AG20443 (cell line): ENCODE measurements around the gene POU3F1.

Experiments
- DNase-seq: peaks from one replicate; pipeline ENCODE4 v3.0.0; 2012; ENCODE audit warnings: low spot score, mixed read lengths

The POU3F1 gene

GRCh38 chr1:38028105-38028591 is 18.4 kb downstream of the POU3F1 start:
- DNase-seq = no peak

- no peak for DNase-seq
Measured at GRCh38 chr1:38027201-38028104, 19.1 kb downstream of the POU3F1 start.

DNA sequence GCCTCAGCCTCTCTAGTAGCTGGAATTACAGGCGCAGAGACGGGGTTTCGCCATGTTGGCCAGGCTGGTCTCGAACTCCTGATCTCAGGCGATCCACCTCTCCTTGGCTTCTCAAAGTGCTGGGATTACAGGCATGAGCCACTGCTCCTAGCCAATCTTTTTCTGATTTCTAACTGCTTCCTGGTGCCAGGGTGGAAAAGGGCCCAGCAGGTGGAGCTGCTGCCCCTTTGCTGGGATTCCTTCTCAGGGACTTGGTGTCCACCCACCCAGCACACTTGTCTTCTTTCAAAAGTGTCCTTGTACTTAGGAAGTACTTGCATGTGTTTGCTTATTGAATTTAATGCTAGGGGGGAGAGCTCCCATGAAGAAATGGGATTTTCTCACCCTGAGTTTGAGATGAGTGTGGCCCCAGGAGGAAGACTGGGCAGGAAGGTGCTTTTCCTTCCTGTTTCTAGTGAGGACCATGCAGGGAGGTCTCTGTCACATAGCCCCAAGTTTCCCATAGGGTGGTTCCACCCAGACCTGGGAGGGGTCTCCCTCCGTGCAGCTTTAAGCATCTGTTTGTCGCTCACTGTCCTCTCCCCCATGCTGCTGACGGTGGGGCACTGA is 19.9 kb downstream of the POU3F1 start:
- peak; percentile 75 for DNase-seq

GRCh38 chr1:38025664-38026063 is 20.9 kb downstream of the POU3F1 start:
- DNase-seq = no peak

DNA sequence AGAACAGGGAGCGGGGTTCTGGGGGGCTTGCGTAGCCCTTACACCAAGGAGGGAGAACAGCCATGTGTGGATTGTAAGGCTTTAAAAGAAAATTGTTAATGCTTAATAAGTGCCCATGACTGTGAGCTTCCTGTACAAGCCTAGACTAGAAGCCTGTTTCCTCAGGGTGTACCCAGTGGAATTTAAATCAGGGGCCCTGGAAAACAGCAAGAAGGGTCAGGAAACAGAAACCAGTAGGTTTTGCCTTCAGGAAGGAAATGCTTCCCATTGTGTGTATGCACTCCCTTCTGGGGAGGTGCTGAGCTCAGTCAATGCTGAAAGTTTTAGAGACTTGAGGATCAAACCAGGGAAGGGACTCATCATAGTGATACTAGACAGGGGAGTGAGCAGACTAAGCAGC is 21.4 kb downstream of the POU3F1 start:
- DNase-seq = no peak

- DNase-seq = no peak
Measured at GRCh38 chr1:38022810-38023209, 23.8 kb downstream of the POU3F1 start.

GRCh38 chr1:38021969-38022368 is 24.6 kb downstream of the POU3F1 start:
- no peak for DNase-seq

- DNase-seq = no peak
Measured at GRCh38 chr1:38020396-38020795, 26.2 kb downstream of the POU3F1 start.

DNA sequence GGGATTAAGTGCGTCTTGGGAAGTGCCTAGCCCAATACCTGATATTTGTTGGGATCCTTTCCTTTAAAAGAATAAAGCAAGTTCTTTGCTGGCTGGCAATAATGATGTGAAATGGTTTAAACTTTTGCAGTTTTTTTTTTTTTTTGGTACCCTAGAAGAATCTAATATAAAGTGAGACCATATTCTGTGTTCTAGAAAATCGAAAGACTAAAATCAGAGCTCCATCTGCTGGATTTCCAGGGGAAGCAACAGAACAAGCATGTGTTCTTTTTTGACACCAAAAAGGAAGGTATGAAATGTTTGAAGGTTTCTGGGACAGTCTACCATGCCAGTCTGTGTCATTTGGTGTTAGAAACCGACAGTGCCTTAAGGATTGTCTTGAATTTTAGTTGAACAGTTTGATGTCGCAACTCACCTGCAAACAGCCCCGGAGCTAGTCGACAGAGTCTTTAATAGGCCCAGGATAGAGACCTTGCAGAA is 27.7 kb downstream of the POU3F1 start:
- DNase-seq = peak; percentile 52

- DNase-seq = no peak
Measured at GRCh38 chr1:38015978-38016725, 30.4 kb downstream of the POU3F1 start.

GRCh38 chr1:38014724-38015424 is 31.7 kb downstream of the POU3F1 start:
- no peak for DNase-seq

GRCh38 chr1:38014171-38014570 is 32.4 kb downstream of the POU3F1 start:
- no peak for DNase-seq

GRCh38 chr1:38013227-38013622 is 33.4 kb downstream of the POU3F1 start:
- DNase-seq = no peak

- DNase-seq = peak; percentile 96
Measured at GRCh38 chr1:38012363-38013226, 34.0 kb downstream of the POU3F1 start, which contains the start of gene UTP11. UTP11 (plus strand) TSS chr1:38012734; CDS start chr1:38012803, 69 bp downstream.

- DNase-seq = no peak
Measured at GRCh38 chr1:38009841-38010180, 36.8 kb downstream of the POU3F1 start.

DNA sequence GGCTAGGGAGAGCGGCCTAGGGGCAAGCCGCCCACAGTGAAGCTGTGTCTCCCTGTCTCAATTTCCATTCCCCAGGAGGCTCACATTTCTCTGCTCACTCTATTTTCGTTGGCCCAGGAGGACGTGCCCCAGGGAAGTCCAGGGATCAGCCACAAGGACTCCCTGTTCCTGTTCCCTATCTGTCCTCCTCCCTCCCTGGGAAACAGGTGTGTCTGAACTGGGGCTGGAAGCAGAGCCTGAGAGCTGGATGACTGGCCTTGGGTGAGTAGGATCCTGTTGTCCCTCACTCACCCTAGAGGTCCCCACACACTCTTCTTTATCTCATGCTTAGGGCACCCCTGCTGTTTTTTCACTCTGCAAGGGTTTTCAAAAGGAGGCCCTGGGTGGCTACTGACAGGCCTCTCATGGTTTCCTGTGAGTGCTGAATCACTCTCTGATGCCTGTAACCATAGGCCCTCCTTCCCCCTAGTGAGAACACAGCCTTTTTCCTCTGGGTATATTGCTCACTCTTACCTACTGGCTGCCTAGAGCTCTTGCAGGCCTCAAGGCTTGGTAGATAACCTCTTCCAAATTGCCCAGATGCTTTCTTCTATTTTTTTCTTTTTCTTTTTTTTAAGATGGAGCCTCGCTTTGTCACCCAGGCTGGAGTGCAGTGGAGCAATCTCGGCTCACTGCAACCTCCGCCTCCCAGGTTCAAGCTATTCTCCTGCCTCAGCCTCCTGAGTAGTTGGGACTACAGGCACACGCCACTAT is 37.3 kb downstream of the POU3F1 start:
- DNase-seq = no peak

- no peak for DNase-seq
Measured at GRCh38 chr1:38006008-38006828, 40.4 kb downstream of the POU3F1 start.

- DNase-seq = peak; percentile 72
Measured at GRCh38 chr1:38005195-38006007, 41.2 kb downstream of the POU3F1 start, which contains the start of gene FHL3. FHL3 (minus strand) TSS chr1:38005514; CDS start chr1:37999412, 6,102 bp downstream.
